Neural progenitor cell (in vitro differentiated cells): ENCODE data around the gene DACH1.

Experiments used
- CTCF ChIP-seq: fragments of 200-600 bp; sonication (generic); IDR thresholded peaks from 2 replicates; pipeline ENCODE4 v1.5.1; 2017; ENCODE audit warnings: antibody characterized with exemption, mild to moderate bottlenecking
- EZH2 ChIP-seq: fragments of 200-600 bp; sonication (generic); IDR thresholded peaks from 2 replicates; pipeline ENCODE4 v1.6.1; 2017; ENCODE audit warnings: antibody characterized with exemption, mild to moderate bottlenecking, moderate library complexity

GRCh38 chr13:71488201-71488600 lies 378.8 kb downstream of the DACH1 start:
- TF ChIP-seq EZH2 (no peak), CTCF (no peak)
